Endothelial cell of umbilical vein (primary cell): ENCODE data around the gene TRAP1. TPM values are rescaled to one million over a fixed set of nuclear protein-coding genes. Genes with fewer than 3 reads are reported as not detected.

Source experiments
- BruUV-seq: library from RNA; stranded (reverse); fragments of 400-500 nt; replicated peaks from 2 replicates; lab custom pipeline; 2021; lab: Mats Ljungman, UMichigan
- CTCF ChIA-PET: fragments of 300-600, 350-600 bp; sonication (Branson Sonifier 250); formaldehyde crosslinking; loops from one replicate; lab custom pipeline; 2021; ENCODE audit warnings: antibody characterized with exemption, inconsistent platforms; lab: Charles Lee
- POLR2A ChIA-PET: fragments of 300-600, 350-600 bp; sonication (Branson Sonifier 250); formaldehyde crosslinking; loops from one replicate; lab custom pipeline; 2021; ENCODE audit warnings: antibody characterized with exemption, inconsistent platforms; lab: Charles Lee
- DNase-seq: peaks from one replicate; pipeline ENCODE4 v3.0.0-alpha.2; 2011; ENCODE audit warnings: low read depth, low spot score
- FAIRE-seq: peaks from 2 replicates; lab custom pipeline; 2011; peaks lifted over from hg19 to GRCh38; lab: Jason Lieb, UNC
- H2AFZ ChIP-seq: 2 replicates; pipeline ENCODE4 v1.6.0; 2012; ENCODE audit warnings: low read depth, low read length, control low read depth, inconsistent platforms
- H3K27ac ChIP-seq: 2 replicates; pipeline ENCODE4 v1.5.1; 2011; ENCODE audit warnings: low read depth, mild to moderate bottlenecking, control low read depth, low read length, moderate library complexity; ENCODE audit not compliant: insufficient read depth
- H3K27me3 ChIP-seq, 2 experiments: 2 replicates each; pipeline versions ENCODE4 v1.6.0 to v1.6.1; 2011; ENCODE audit warnings: low read length in 2 of 2, mixed read lengths in 1 of 2; ENCODE audit not compliant: control insufficient read depth in 2 of 2, insufficient read depth in 2 of 2
- H3K36me3 ChIP-seq, 2 experiments: 2 replicates in 1 of 2; 3 replicates in 1 of 2; pipeline ENCODE4 v1.5.1; 2011; ENCODE audit warnings: low read length in 2 of 2, mild to moderate bottlenecking in 1 of 2, moderate library complexity in 1 of 2; ENCODE audit not compliant: control insufficient read depth in 2 of 2, insufficient read depth in 2 of 2; ENCODE audit errors: extremely low read depth in 1 of 2
- H3K4me1 ChIP-seq: 3 replicates; pipeline ENCODE4 v1.5.1; 2011; ENCODE audit warnings: mild to moderate bottlenecking, low read length; ENCODE audit not compliant: control insufficient read depth, insufficient read depth; ENCODE audit errors: extremely low read depth
- H3K4me2 ChIP-seq: 2 replicates; pipeline ENCODE4 v1.6.1; 2011; ENCODE audit warnings: low read length, control low read depth, mixed read lengths; ENCODE audit not compliant: insufficient read depth
- H3K4me3 ChIP-seq, 3 experiments: fragments of 200-600 bp in 1 of 3; sonication (generic), shearing (Covaris generic) in 1 of 3; replicated peaks in 1 of 3; 2 replicates each; pipeline ENCODE4 v1.5.1; 2011 to 2016; ENCODE audit warnings: control low read depth in 3 of 3, low read length in 3 of 3, mild to moderate bottlenecking in 2 of 3, inconsistent platforms in 1 of 3, low read depth in 1 of 3, moderate library complexity in 1 of 3; ENCODE audit not compliant: insufficient read depth in 1 of 3
- H3K79me2 ChIP-seq: 2 replicates; pipeline ENCODE4 v1.6.0; 2012; ENCODE audit warnings: low read length, inconsistent platforms; ENCODE audit not compliant: control insufficient read depth, insufficient read depth
- H3K9ac ChIP-seq: replicated peaks from 2 replicates; pipeline ENCODE3; 2011; ENCODE audit warnings: low read length, control low read depth; ENCODE audit not compliant: insufficient read depth; ENCODE audit errors: extremely low read depth
- H3K9me1 ChIP-seq: replicated peaks from 3 replicates; pipeline ENCODE4 v1.6.0; 2011; ENCODE audit warnings: mild to moderate bottlenecking, low read length; ENCODE audit not compliant: control insufficient read depth, insufficient read depth; ENCODE audit errors: extremely low read depth
- H3K9me3 ChIP-seq: replicated peaks from 2 replicates; pipeline ENCODE4 v1.5.1; 2012; ENCODE audit warnings: low read length, inconsistent platforms; ENCODE audit not compliant: control insufficient read depth, insufficient read depth
- H4K20me1 ChIP-seq: replicated peaks from 2 replicates; pipeline ENCODE3; 2011; ENCODE audit warnings: mild to moderate bottlenecking, low read length; ENCODE audit not compliant: control insufficient read depth, insufficient read depth; ENCODE audit errors: extremely low read depth
- EZH2 ChIP-seq: IDR thresholded peaks from 2 replicates; pipeline ENCODE4 v1.6.1; 2012; ENCODE audit warnings: borderline replicate concordance, low read depth, mild to moderate bottlenecking, moderate library complexity, low read length, inconsistent platforms; ENCODE audit not compliant: severe bottlenecking
- FOS ChIP-seq: IDR thresholded peaks from 2 replicates; pipeline ENCODE4 v1.6.1; 2011; ENCODE audit warnings: mild to moderate bottlenecking, low read length, moderate library complexity, borderline replicate concordance; ENCODE audit not compliant: insufficient read depth
- GATA2 ChIP-seq: IDR thresholded peaks from 2 replicates; pipeline ENCODE4 v1.7.0; 2011; ENCODE audit warnings: low read depth, mild to moderate bottlenecking, moderate library complexity, mixed read lengths, low read length; ENCODE audit not compliant: insufficient read length, insufficient read depth
- JUN ChIP-seq: IDR thresholded peaks from 2 replicates; pipeline ENCODE4 v1.6.1; 2011; ENCODE audit warnings: borderline replicate concordance, low read depth; ENCODE audit not compliant: insufficient read length, insufficient read depth
- MYC ChIP-seq: IDR thresholded peaks from one replicate; pipeline ENCODE4 v1.6.1; 2011; ENCODE audit warnings: mild to moderate bottlenecking, low read depth, low read length
- POLR2A ChIP-seq: IDR thresholded peaks from 2 replicates; pipeline ENCODE4 v1.6.1; 2012; ENCODE audit warnings: low read depth, mild to moderate bottlenecking, control low read depth, low read length
- POLR2AphosphoS5 ChIP-seq: IDR thresholded peaks from 2 replicates; pipeline ENCODE4 v1.6.1; 2012; ENCODE audit warnings: low read depth, mild to moderate bottlenecking, control low read depth, low read length, moderate library complexity; ENCODE audit not compliant: insufficient read depth
- dilution Hi-C: fragments of 300-500 bp; cut with MboI; formaldehyde crosslinking; loops from one replicate; pipeline ENCODE4 v1.15.0; 2019; ENCODE audit warnings: low sequenced_read_pairs; ENCODE audit not compliant: extremely low pct_ligation_motif_present
- intact Hi-C: fragments of 100-400 bp; cut with micrococcal nuclease; formaldehyde crosslinking; loops from one replicate; pipeline ENCODE4 v1.10.0; 2022
- polyA plus RNA-seq, 4 experiments: library from polyadenylated mRNA; depleted of rRNA in 3 of 4; stranded (reverse) in 3 of 4; unstranded in 1 of 4; fragments of >200 nt; gene quantifications; 2 replicates each; pipeline versions ENCODE4 v1.2.1 to v1.2.3, GENCODE V29; 2011 to 2012; ENCODE audit warnings: missing spikeins in 1 of 4
- total RNA-seq: library from RNA; stranded (reverse); gene quantifications from 2 replicates; pipeline ENCODE4 v1.2.3, GENCODE V29; 2021
- TF ChIP-seq, protein P1 (sequence below): IDR thresholded peaks from 2 replicates; pipeline ENCODE4 v1.6.1; 2011; ENCODE audit not compliant: insufficient read depth, insufficient read length
- TF ChIP-seq, protein P2 (sequence below), 2 donors: IDR thresholded peaks; 1 replicate in 1 of 2; 2 replicates in 1 of 2; pipeline ENCODE4 v1.5.1; 2011; ENCODE audit warnings: low read length in 2 of 2, mild to moderate bottlenecking in 2 of 2, moderate library complexity in 2 of 2, control low read depth in 1 of 2, inconsistent platforms in 1 of 2, low read depth in 1 of 2; ENCODE audit not compliant: insufficient read depth in 1 of 2; ENCODE audit errors: extremely low read depth in 1 of 2

The TRAP1 gene
- total and polyA plus RNA-seq, 2 donors (not counting 3 experiments of a cell fraction or from before 2014, with no cell fraction given): 95.6 to 102 TPM

DNA sequence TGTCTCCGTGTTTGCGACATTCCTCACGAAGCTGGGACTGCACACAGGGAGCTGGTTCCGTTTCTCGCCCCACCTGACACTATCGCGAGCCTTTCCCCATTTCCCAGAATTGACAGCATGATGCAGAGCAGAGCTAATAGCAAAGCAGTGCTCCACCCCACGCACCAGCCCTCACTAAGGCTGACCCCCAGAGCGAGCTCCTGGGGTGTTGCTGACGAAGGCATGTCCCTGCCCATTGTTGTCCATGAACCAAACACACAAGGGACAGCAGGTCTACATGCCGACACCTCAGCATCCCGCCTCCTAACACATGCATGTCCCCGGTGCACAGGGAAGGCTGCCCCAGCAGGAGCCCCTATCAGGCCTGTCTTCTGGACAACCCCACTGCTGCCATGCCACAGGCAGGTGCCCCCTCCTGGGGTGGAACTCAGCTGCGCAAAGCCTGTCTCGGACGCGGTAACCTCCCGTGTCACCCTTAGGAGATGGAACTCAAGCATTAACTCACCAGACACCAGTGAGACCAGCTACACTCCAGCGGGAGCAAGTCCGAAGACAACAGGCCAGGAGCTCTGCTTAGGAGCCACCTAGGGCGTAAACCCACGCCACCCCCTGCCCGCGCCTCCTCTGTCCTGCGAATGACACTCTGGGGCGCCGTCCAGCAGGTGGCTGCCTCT lies 16.9 kb upstream of the TRAP1 start:
- dilution Hi-C loops: no loop called here

DNA sequence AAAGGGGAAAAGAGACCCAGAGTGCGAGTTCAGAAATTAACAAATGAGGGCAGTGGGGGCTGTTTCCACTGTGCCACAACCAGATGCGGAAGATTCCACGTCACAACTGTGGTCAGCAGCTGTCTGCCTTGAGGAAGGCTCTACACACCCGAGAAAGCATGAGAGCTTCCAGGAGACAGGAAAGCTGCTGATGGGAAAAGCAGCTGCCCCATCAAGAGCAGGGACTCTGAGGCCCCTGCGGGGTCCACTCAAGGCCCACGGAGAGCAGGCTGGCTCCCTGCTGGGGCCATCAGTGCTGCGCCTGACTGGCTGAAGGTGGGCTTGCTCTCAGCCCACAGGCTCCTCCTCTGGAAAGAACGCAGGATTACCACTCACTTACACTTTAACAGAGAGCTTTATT lies 14.8 kb upstream of the TRAP1 start:
- Histone ChIP-seq H3K9me3 (no peaks in the 10 kb centered on the region), H3K4me3 (no peak overlapping the region), H4K20me1 (no peaks in the 10 kb centered on the region), H3K79me2 (no peaks in the 10 kb centered on the region), H3K9me1 (no peaks in the 10 kb centered on the region), H3K9ac (no peak overlapping the region), H2AFZ (no peak overlapping the region), H3K4me1 (no peaks in the 10 kb centered on the region), H3K36me3 (peaks cover 25 to 76% of the 10 kb centered on the region in 2 experiments), H3K4me2 (no peak overlapping the region), H3K27me3 (no peaks in the 10 kb centered on the region), H3K27ac (no peak overlapping the region)
- TF ChIP-seq JUN (no peak), EZH2 (no peak), POLR2A (no peak), GATA2 (no peak), FOS (no peak), MYC (no peak), POLR2AphosphoS5 (no peak)
- TF ChIP-seq, protein P1, sequence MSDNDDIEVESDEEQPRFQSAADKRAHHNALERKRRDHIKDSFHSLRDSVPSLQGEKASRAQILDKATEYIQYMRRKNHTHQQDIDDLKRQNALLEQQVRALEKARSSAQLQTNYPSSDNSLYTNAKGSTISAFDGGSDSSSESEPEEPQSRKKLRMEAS: no peak
- TF ChIP-seq, protein P2, sequence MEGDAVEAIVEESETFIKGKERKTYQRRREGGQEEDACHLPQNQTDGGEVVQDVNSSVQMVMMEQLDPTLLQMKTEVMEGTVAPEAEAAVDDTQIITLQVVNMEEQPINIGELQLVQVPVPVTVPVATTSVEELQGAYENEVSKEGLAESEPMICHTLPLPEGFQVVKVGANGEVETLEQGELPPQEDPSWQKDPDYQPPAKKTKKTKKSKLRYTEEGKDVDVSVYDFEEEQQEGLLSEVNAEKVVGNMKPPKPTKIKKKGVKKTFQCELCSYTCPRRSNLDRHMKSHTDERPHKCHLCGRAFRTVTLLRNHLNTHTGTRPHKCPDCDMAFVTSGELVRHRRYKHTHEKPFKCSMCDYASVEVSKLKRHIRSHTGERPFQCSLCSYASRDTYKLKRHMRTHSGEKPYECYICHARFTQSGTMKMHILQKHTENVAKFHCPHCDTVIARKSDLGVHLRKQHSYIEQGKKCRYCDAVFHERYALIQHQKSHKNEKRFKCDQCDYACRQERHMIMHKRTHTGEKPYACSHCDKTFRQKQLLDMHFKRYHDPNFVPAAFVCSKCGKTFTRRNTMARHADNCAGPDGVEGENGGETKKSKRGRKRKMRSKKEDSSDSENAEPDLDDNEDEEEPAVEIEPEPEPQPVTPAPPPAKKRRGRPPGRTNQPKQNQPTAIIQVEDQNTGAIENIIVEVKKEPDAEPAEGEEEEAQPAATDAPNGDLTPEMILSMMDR (IDR thresholded peaks at IDR 0.05; ENCODE audit: extremely low read depth in 1 of 2, insufficient read depth in 1 of 2, low read depth in 1 of 2, low read length in 2 of 2): no peak
- DNase-seq: no peak
- no peak for FAIRE-seq
- dilution Hi-C loops (no loop called here), intact Hi-C loops (no loop called here)
- ChIA-PET CTCF (no interaction called here), POLR2A (no interaction called here)
- no TSS peak for BruUV-seq

More for the DNA sequence above, 16.9 kb upstream of the TRAP1 start:
- no peak for TF ChIP-seq POLR2A
- TF ChIP-seq, protein P1: no peak
- TF ChIP-seq FOS: no peak
- no peak for TF ChIP-seq MYC
- no peak for TF ChIP-seq JUN
- TF ChIP-seq EZH2: no peak
- CTCF ChIA-PET: interaction anchor here (1.1 kb wide), 1 partner anchor 38 kb away, joined by 3 read pairs; no protein-coding TSS in a partner anchor
- Histone ChIP-seq H3K4me1 (no peaks in the 10 kb centered on the region), H3K27me3 (no peaks in the 10 kb centered on the region), H2AFZ (no peak overlapping the region), H3K9me1 (no peaks in the 10 kb centered on the region), H3K79me2 (no peaks in the 10 kb centered on the region), H3K9me3 (no peaks in the 10 kb centered on the region), H3K36me3 (peaks cover 14 to 70% of the 10 kb centered on the region in 2 experiments), H4K20me1 (no peaks in the 10 kb centered on the region), H3K9ac (no peak overlapping the region), H3K4me2 (no peak overlapping the region), H3K4me3 (no peak overlapping the region), H3K27ac (no peak overlapping the region)
- FAIRE-seq (no peak), DNase-seq (no peak)
- POLR2A ChIA-PET: no interaction called here
- BruUV-seq: no TSS peak
- intact Hi-C loops: no loop called here
